Testis (tissue), 3 donors: Measurements from ENCODE around the gene EFNA5. TPM values are rescaled to one million over a fixed set of nuclear protein-coding genes. Genes with fewer than 3 reads are reported as not detected.

Source experiments
- DNase-seq: peaks from one replicate; pipeline ENCODE4 v3.0.0-alpha.2; 2019
- H3K27ac ChIP-seq, 2 donors: fragments of 200-600 bp; sonication (generic); one replicate each; pipeline ENCODE4 v1.5.1; 2019
- H3K27me3 ChIP-seq: fragments of 200-600 bp; sonication (generic); one replicate; pipeline ENCODE4 v1.5.1; 2019
- H3K36me3 ChIP-seq: fragments of 200-600 bp; sonication (generic); one replicate; pipeline ENCODE4 v1.5.1; 2017; ENCODE audit warnings: low read depth; ENCODE audit errors: missing control alignments
- H3K4me1 ChIP-seq: fragments of 200-600 bp; sonication (generic); one replicate; pipeline ENCODE4 v1.5.1; 2019
- H3K4me3 ChIP-seq, 2 donors: fragments of 200-600 bp; sonication (generic); one replicate each; pipeline ENCODE4 v1.5.1; 2017 to 2019
- H3K9me3 ChIP-seq: fragments of 200-600 bp; sonication (generic); one replicate; pipeline ENCODE4 v1.5.1; 2017
- CTCF ChIP-seq, 3 experiments: fragments of 450-650 bp in 2 of 3; fragments of 200-600 bp in 1 of 3; sonication (generic) in 1 of 3; IDR thresholded peaks; one replicate each; pipeline ENCODE4 v1.5.1; 2016 to 2019; ENCODE audit warnings: antibody characterized with exemption in 3 of 3, mild to moderate bottlenecking in 2 of 3, moderate library complexity in 1 of 3
- POLR2A ChIP-seq: fragments of 450-650 bp; IDR thresholded peaks from one replicate; pipeline ENCODE4 v1.6.1; 2017; ENCODE audit warnings: antibody characterized with exemption, mild to moderate bottlenecking, moderate library complexity
- WGBS, 2 donors: methylation state at CpG; one replicate each; pipeline ENCODE4 v1.1.5; 2018; 5-methylcytosine and 5-hydroxymethylcytosine counted together
- intact Hi-C: fragments of 100-400 bp; cut with DNase I; formaldehyde crosslinking; loops from one replicate; pipeline ENCODE4 v1.15.1; 2023; ENCODE audit warnings: low total_unique reads
- polyA plus RNA-seq: library from polyadenylated mRNA; stranded (reverse); fragments of 350-450 nt; fragmentation: Illumina TruSeq; extraction: RNeasy Lipid Tissue Mini Kit (QIAGEN cat#74804); gene quantifications from one replicate; pipeline ENCODE4 v1.2.3, GENCODE V29; 2014; ENCODE audit warnings: low read depth, low replicate concordance; ENCODE audit not compliant: insufficient read depth
- total RNA-seq, 2 donors: library from RNA; depleted of rRNA; stranded (reverse); fragments of >200 nt; gene quantifications; one replicate each; pipeline ENCODE4 v1.2.3, GENCODE V29; 2016

EFNA5 gene
- total and polyA plus RNA-seq, 3 donors from 2014 or later = 2.6 to 5.4 (median 3.5) TPM

DNA sequence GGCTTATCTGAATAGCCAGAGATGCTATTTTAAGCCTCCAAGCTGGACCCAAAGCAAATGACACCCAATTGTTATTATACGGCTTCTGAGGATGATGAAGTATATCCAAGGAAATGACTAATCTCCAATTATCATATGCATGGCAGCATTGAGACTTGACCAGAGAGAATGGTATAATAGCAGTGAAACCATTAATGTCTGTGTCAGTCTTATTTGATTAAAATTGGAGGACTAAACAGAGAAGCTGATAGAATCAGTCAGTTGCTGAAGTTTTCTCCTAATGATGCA lies 200.5 kb downstream of the EFNA5 start:
- no peak overlapping the region for H3K27ac ChIP-seq
- no peaks in the 10 kb centered on the region for H3K9me3 ChIP-seq
- H3K4me1 ChIP-seq = no peaks in the 10 kb centered on the region
- no peaks in the 10 kb centered on the region for H3K36me3 ChIP-seq
- no peak for DNase-seq
- no peak for TF ChIP-seq CTCF (IDR thresholded peaks at IDR 0.05)
- no peak for TF ChIP-seq POLR2A
- H3K27me3 ChIP-seq = no peaks in the 10 kb centered on the region
- intact Hi-C loops = no loop called here
- H3K4me3 ChIP-seq = no peak overlapping the region
- WGBS, 2 donors = 75% methylated on average over 1 of the region's 1 CpG

- 82 to 85% methylated on average over 5 of the region's 5 CpGs for WGBS, 2 donors
- DNase-seq = no peak
- no peak overlapping the region for H3K27ac ChIP-seq
- H3K36me3 ChIP-seq = no peaks in the 10 kb centered on the region
- intact Hi-C loops = no loop called here
- H3K4me3 ChIP-seq = no peak overlapping the region
- no peaks in the 10 kb centered on the region for H3K9me3 ChIP-seq
- no peak for TF ChIP-seq CTCF (IDR thresholded peaks at IDR 0.05)
- H3K27me3 ChIP-seq = no peaks in the 10 kb centered on the region
- no peaks in the 10 kb centered on the region for H3K4me1 ChIP-seq
Measured at GRCh38 chr5:107469485-107470294, 201.0 kb downstream of the EFNA5 start.

DNA sequence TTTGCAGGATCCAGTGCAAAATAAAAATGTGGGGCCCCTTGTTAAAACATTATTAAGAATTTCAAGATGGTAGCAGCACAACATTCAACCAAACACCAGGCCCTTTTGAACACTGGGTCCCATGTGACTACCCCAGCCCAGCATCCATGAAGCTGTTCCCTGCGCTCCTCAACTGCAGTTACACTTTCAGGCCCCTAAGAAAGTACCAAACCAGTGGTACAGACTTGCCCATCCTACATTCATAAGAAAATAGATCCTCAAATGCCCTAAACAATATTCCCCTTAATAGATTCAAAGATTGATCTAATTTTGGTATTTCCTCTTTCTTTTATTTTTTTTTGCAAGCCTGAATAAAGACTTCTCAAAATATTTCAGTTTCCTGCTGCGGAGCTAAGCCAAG lies 201.7 kb downstream of the EFNA5 start:
- intact Hi-C loops = no loop called here
- 83 to 88% methylated on average over 2 of the region's 2 CpGs for WGBS, 2 donors
- no peak for TF ChIP-seq CTCF (IDR thresholded peaks at IDR 0.05)
- TF ChIP-seq POLR2A = no peak
- DNase-seq = no peak
- Histone ChIP-seq H3K9me3 (no peaks in the 10 kb centered on the region), H3K27ac (no peak overlapping the region), H3K4me3 (no peak overlapping the region), H3K27me3 (no peaks in the 10 kb centered on the region), H3K4me1 (no peaks in the 10 kb centered on the region), H3K36me3 (no peaks in the 10 kb centered on the region)

DNA sequence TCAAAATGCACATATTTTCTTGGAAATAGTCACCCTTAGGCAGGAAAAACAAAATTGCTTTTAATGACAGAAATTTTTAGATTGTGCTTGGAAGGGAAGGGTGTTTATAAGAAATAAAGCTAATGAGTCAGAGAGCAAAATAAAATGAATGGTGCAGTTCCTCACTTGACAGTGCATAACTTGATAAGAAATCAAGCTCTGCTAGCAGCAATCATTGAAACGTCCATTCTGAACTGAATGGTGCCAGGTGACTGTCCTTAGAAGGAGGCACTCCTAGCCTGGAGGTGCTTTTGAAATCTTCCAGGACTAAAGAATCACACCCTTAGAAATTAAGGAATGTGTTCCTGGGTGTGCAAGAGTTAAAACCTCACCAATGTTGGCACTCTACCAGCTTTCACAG lies 202.5 kb downstream of the EFNA5 start:
- TF ChIP-seq POLR2A = no peak
- no peak for TF ChIP-seq CTCF (IDR thresholded peaks at IDR 0.05)
- Histone ChIP-seq H3K27ac (no peak overlapping the region), H3K4me1 (no peaks in the 10 kb centered on the region), H3K9me3 (no peaks in the 10 kb centered on the region), H3K36me3 (no peaks in the 10 kb centered on the region), H3K27me3 (no peaks in the 10 kb centered on the region), H3K4me3 (no peak overlapping the region)
- intact Hi-C loops = no loop called here
- 55 to 79% methylated on average over 1 of the region's 1 CpG for WGBS, 2 donors
- DNase-seq = no peak
